ENCODE results near the gene ADAM23.

Gene ADAM23

DNA sequence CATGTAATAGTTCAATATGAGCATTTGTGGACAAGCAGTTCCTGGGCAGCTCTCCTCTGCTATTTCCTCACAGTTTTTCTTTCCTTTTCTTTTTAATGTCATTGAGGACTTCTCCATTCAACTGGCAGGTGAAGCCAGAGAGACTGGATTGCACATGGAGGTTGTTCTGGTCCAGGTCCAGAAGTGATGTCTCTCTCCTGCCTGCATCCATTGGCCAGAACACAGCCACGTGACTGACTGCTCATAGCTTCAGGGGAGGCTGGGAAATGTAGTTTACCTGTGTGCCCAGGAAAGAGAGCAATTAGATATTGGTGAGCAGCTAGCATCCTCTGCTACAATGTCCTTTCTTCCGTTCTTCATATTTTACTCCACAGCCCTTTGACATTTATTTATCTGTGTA, 20.2 kb upstream of the ADAM23 start:
- no CpG with 5 or more reads among the region's 2 CpGs for WGBS (ENCODE audit: insufficient coverage, insufficient read length)
- no peaks in the 10 kb centered on the region for H3K27me3 ChIP-seq (ENCODE audit: control insufficient read depth, insufficient read depth, low read length)
- no peaks in the 10 kb centered on the region for H3K36me3 ChIP-seq (ENCODE audit: control insufficient read depth, insufficient read depth, low read length)
- H3K27ac ChIP-seq (ENCODE audit: low read length): no peak overlapping the region
- no peak for DNase-seq (ENCODE audit: low read depth, low spot score)
- H3K4me1 ChIP-seq (ENCODE audit: control insufficient read depth, insufficient read depth, low read length): no peaks in the 10 kb centered on the region
- no peak overlapping the region for H3K4me3 ChIP-seq (ENCODE audit: low read length)
- no peaks in the 10 kb centered on the region for H3K9me3 ChIP-seq (ENCODE audit: control insufficient read depth, insufficient read depth, low read length)

DNA sequence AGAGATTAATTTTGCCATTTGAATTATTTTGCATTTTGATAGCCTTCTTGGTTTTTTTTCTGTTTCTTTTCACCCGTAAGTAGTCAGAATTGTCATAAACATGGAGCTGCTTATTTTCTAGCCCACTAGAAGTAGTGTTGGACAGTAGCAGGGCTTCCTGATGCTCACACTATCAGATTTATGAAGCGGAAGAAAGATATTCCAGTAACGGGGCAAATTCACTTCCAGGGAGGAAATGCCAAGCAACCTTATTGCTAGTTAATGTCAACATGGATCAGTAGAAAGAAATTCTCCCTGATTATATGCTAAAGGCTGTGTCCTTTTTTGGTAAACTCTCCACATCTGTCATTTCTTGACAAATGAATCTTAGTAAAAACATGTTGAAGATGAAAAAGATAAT, 19.2 kb upstream of the ADAM23 start:
- DNase-seq (ENCODE audit: low read depth, low spot score): no peak
- Histone ChIP-seq H3K27ac (ENCODE audit: low read length) (no peak overlapping the region), H3K9me3 (ENCODE audit: control insufficient read depth, insufficient read depth, low read length) (no peaks in the 10 kb centered on the region), H3K4me1 (ENCODE audit: control insufficient read depth, insufficient read depth, low read length) (no peaks in the 10 kb centered on the region), H3K4me3 (ENCODE audit: low read length) (no peak overlapping the region), H3K36me3 (ENCODE audit: control insufficient read depth, insufficient read depth, low read length) (no peaks in the 10 kb centered on the region), H3K27me3 (ENCODE audit: control insufficient read depth, insufficient read depth, low read length) (no peaks in the 10 kb centered on the region)
- no CpG with 5 or more reads among the region's 3 CpGs for WGBS (ENCODE audit: insufficient coverage, insufficient read length)

DNA sequence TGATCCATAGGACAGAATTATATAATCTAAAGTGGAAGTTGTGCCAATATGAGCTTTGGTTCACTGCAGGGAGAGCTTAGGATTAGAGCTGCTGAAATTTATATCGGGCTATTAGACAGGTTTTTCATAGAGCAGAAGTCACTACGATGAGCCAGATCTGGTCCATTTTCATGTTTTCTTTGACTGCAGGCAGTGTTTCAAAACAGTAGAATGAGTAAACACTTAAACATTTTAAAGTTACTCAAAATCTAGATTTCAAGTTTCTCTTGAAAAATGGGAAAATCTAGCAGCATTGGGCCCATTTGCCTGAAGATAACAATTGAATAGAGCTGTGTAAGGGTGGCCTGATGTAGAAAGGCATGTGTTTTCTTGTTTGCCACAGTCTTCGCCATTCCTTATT, 14.5 kb upstream of the ADAM23 start:
- WGBS (ENCODE audit: insufficient coverage, insufficient read length): no CpG with 5 or more reads among the region's 3 CpGs
- Histone ChIP-seq H3K27me3 (ENCODE audit: control insufficient read depth, insufficient read depth, low read length) (no peaks in the 10 kb centered on the region), H3K4me3 (ENCODE audit: low read length) (no peak overlapping the region), H3K36me3 (ENCODE audit: control insufficient read depth, insufficient read depth, low read length) (no peaks in the 10 kb centered on the region), H3K4me1 (ENCODE audit: control insufficient read depth, insufficient read depth, low read length) (no peaks in the 10 kb centered on the region; the same call in 1 of the 2 replicates), H3K9me3 (ENCODE audit: control insufficient read depth, insufficient read depth, low read length) (no peaks in the 10 kb centered on the region), H3K27ac (ENCODE audit: low read length) (no peak overlapping the region)
- DNase-seq (ENCODE audit: low read depth, low spot score): no peak

DNA sequence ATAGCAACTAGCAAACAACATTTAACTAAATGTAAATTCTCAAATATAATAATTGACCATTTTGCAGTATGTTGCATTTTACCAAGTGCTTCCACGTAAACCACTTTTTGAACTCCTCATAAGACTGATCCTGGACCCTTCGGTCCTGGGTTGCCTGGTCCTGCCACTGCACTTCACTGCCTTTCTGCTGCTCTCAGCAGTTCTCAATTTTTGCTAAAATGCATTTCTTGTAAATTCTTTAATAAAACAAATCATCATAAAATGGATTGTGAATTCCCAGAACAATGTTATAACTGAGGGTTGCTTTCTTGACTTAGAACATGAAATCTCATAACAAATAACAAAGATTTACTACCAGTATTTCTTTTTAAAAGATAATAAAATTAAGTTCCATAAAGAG, 12.9 kb upstream of the ADAM23 start:
- DNase-seq (ENCODE audit: low read depth, low spot score): no peak
- no peak overlapping the region for H3K27ac ChIP-seq (ENCODE audit: low read length)
- no peaks in the 10 kb centered on the region; the same call in 1 of the 2 replicates for H3K4me1 ChIP-seq (ENCODE audit: control insufficient read depth, insufficient read depth, low read length)
- no peak overlapping the region for H3K4me3 ChIP-seq (ENCODE audit: low read length)
- no peaks in the 10 kb centered on the region for H3K9me3 ChIP-seq (ENCODE audit: control insufficient read depth, insufficient read depth, low read length)
- no CpG with 5 or more reads among the region's 2 CpGs for WGBS (ENCODE audit: insufficient coverage, insufficient read length)
- H3K27me3 ChIP-seq (ENCODE audit: control insufficient read depth, insufficient read depth, low read length): no peaks in the 10 kb centered on the region
- H3K36me3 ChIP-seq (ENCODE audit: control insufficient read depth, insufficient read depth, low read length): no peaks in the 10 kb centered on the region

DNA sequence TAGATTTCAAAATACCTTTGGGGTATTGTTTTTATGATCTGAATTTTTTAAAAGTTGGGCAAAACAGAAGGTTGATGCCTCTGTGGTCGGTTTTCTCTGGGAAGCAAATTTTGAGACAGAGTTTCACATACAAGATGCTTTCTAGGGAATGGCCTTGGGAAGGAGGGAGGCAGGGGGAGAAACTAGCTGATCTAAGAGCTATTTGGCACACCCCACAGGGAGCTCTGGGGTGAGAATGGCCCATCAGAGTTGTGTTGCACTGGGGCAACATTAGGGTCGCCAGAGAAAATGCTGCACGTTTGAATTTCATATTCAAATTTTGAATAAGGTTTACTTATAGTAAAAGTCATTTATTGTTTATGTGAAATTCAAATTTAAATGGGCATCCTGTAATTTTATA, 11.9 kb upstream of the ADAM23 start:
- Histone ChIP-seq H3K27ac (ENCODE audit: low read length) (no peak overlapping the region), H3K4me1 (ENCODE audit: control insufficient read depth, insufficient read depth, low read length) (no peaks in the 10 kb centered on the region; the same call in 1 of the 2 replicates), H3K27me3 (ENCODE audit: control insufficient read depth, insufficient read depth, low read length) (no peaks in the 10 kb centered on the region), H3K9me3 (ENCODE audit: control insufficient read depth, insufficient read depth, low read length) (no peaks in the 10 kb centered on the region), H3K4me3 (ENCODE audit: low read length) (no peak overlapping the region), H3K36me3 (ENCODE audit: control insufficient read depth, insufficient read depth, low read length) (no peaks in the 10 kb centered on the region)
- DNase-seq (ENCODE audit: low read depth, low spot score): no peak
- WGBS (ENCODE audit: insufficient coverage, insufficient read length): no CpG with 5 or more reads among the region's 3 CpGs

DNA sequence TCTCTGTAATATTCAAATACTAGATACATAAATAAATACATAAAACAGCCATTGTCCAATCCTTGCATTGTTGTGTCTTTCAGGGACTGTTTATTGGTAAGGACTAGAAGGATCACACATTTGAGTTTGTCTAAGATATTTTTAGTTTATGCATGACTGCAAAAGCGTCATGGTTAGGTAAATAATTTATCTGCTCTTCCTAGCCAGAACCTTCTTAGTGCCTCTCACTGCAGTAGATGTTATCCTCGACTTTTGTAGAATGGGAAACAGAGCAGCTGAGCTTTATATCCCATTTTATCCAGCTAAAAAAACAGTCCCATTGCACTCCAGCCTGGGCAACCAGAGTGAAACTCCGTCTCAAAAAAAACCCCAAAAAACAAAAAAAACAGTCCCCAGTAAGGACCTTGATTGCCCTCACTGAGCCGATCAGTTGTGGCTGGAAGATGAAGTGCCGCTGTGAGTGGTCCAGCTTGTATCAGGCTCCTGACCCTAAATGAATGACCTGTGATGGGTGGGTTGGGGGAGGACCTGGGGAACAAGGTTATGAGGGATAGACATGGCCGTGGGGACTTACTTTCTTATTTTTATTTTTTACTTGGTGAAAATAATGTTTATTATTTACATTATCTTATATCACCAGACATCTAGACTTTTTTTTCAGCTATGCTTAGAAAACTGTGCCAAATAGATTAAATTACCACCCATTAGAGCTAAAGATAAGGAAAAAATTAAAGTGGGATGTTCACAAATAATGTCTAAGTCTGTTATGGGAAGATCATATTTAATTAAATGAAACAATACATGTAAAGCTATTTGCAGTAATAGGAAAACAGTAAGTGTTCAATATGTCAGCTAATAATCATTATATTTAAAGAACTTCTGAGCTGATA, 10.9 kb upstream of the ADAM23 start:
- Histone ChIP-seq H3K36me3 (ENCODE audit: control insufficient read depth, insufficient read depth, low read length) (no peaks in the 10 kb centered on the region), H3K9me3 (ENCODE audit: control insufficient read depth, insufficient read depth, low read length) (no peaks in the 10 kb centered on the region), H3K4me3 (ENCODE audit: low read length) (no peak overlapping the region), H3K4me1 (ENCODE audit: control insufficient read depth, insufficient read depth, low read length) (no peaks in the 10 kb centered on the region; the same call in 1 of the 2 replicates), H3K27me3 (ENCODE audit: control insufficient read depth, insufficient read depth, low read length) (no peaks in the 10 kb centered on the region), H3K27ac (ENCODE audit: low read length) (no peak overlapping the region)
- WGBS (ENCODE audit: insufficient coverage, insufficient read length): no CpG with 5 or more reads among the region's 6 CpGs
- no peak for DNase-seq (ENCODE audit: low read depth, low spot score)

DNA sequence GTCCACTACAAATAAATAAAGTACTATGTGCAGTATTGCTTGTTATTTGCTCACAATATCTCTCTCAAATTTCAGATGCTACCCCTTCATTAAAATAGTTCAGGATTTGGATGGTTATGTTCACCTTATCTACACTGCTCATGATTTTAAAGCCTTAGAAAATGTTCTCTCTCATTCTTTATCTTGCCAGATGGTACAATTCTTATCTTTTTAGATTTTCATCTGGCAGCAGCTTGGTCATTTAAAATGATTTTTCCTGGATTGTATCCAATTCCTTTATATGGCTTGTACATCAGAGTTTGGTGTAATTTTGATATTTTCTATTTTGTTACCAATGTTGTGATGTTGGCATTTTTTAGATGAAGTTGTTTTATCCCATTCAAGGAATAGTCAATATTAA, 10.1 kb upstream of the ADAM23 start:
- Histone ChIP-seq H3K36me3 (ENCODE audit: control insufficient read depth, insufficient read depth, low read length) (no peaks in the 10 kb centered on the region), H3K27ac (ENCODE audit: low read length) (no peak overlapping the region), H3K4me1 (ENCODE audit: control insufficient read depth, insufficient read depth, low read length) (no peaks in the 10 kb centered on the region; the same call in 1 of the 2 replicates), H3K4me3 (ENCODE audit: low read length) (no peak overlapping the region), H3K9me3 (ENCODE audit: control insufficient read depth, insufficient read depth, low read length) (no peaks in the 10 kb centered on the region), H3K27me3 (ENCODE audit: control insufficient read depth, insufficient read depth, low read length) (no peaks in the 10 kb centered on the region)
- no peak for DNase-seq (ENCODE audit: low read depth, low spot score)

DNA sequence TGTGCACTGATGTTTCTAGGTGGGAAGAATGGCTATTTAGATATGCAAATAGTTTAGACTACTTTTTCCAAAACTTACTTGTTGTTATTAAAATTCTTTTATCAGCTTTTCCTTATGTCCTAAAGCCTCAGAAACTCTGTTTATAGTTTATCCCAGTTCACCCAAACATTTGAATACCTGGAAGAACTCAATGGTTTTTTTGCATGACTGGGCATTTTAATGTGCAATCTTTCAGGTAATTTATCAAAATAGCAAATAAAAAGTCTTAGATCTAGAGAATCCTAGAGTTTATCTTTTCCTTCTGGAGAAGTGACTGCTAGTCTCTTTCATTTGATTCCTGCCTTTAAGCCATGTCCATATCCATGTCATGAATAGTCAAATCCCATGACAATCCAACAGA, 9.6 kb upstream of the ADAM23 start:
- H3K27me3 ChIP-seq (ENCODE audit: control insufficient read depth, insufficient read depth, low read length): no peaks in the 10 kb centered on the region
- H3K27ac ChIP-seq (ENCODE audit: low read length): no peak overlapping the region
- no peaks in the 10 kb centered on the region for H3K9me3 ChIP-seq (ENCODE audit: control insufficient read depth, insufficient read depth, low read length)
- H3K36me3 ChIP-seq (ENCODE audit: control insufficient read depth, insufficient read depth, low read length): no peaks in the 10 kb centered on the region
- H3K4me1 ChIP-seq (ENCODE audit: control insufficient read depth, insufficient read depth, low read length): no peaks in the 10 kb centered on the region; the same call in none of the 2 replicates
- no peak for DNase-seq (ENCODE audit: low read depth, low spot score)
- H3K4me3 ChIP-seq (ENCODE audit: low read length): no peak overlapping the region

DNA sequence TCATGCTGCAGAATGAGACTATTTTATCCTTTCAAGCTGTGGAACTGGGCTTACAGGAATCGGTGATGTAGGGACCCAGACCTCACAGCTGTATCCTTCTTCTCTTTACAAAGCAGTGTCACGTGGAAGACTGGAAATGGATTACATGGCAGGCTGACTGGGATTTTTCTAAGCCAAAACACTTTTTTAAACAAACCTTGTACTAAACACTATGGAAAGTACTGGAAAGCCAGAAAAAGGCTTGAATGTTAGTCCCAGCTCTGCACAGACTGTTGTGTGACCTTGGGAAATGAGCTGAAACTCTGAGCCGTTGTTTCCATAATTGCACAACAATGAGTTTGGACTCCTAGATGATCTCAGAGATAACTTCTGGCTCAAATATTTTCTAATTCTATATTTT, 7.6 kb upstream of the ADAM23 start:
- Histone ChIP-seq H3K27me3 (ENCODE audit: control insufficient read depth, insufficient read depth, low read length) (no peaks in the 10 kb centered on the region), H3K36me3 (ENCODE audit: control insufficient read depth, insufficient read depth, low read length) (no peaks in the 10 kb centered on the region), H3K9me3 (ENCODE audit: control insufficient read depth, insufficient read depth, low read length) (no peaks in the 10 kb centered on the region), H3K4me3 (ENCODE audit: low read length) (no peak overlapping the region), H3K27ac (ENCODE audit: low read length) (no peak overlapping the region), H3K4me1 (ENCODE audit: control insufficient read depth, insufficient read depth, low read length) (no peaks in the 10 kb centered on the region; the same call in 1 of the 2 replicates)
- DNase-seq (ENCODE audit: low read depth, low spot score): no peak
- WGBS (ENCODE audit: insufficient coverage, insufficient read length): no CpG with 5 or more reads among the region's 3 CpGs

DNA sequence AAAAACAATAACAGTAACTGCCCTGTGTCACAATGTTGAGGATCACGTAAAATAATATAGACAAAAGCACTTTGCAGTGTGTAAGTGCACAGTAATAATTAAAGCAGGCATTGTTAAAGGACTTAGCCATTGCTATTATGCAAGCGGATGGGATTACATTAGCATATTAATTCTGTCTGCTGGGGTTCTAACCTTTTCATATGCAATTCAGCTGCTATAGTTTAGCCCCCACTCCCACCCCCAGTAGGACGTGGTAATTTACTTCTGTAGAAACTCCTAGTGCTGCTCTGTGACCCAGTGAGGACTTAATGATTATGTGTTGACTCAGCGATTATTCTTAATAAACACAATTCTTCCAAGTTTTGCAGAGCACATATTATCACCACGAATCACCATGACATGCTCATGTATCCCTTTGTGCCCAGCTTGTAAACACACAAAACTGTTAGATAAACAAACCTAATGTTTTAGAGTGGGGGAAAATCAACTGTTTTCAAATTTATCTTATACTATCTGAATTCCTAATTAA, 5.1 kb upstream of the ADAM23 start:
- H3K27me3 ChIP-seq (ENCODE audit: control insufficient read depth, insufficient read depth, low read length): peaks cover 1% of the 10 kb centered on the region; the same call in 1 of the 2 replicates
- no peak for DNase-seq (ENCODE audit: low read depth, low spot score)
- WGBS (ENCODE audit: insufficient coverage, insufficient read length): no CpG with 5 or more reads among the region's 5 CpGs

DNA sequence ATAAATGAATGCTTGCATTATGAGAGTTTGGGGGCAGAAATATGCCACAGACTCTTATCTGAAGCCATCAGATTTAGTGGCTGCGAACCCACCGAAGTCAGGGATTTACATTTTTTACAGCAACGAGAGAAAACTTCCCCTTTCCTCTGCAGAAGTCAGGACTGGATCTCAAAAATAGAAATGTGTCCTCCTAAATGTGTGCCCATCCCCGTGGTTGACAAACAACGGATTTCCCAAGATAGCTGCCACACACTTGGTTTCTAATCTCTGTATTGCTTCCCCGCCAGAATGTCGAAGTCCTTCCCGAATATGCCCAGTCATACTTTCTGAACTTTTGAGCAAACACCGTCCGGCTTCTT, 879 bp upstream of the ADAM23 start:
- Histone ChIP-seq H3K9me3 (ENCODE audit: control insufficient read depth, insufficient read depth, low read length) (no peaks in the 10 kb centered on the region), H3K4me3 (ENCODE audit: low read length) (no peak overlapping the region), H3K36me3 (ENCODE audit: control insufficient read depth, insufficient read depth, low read length) (no peaks in the 10 kb centered on the region), H3K27ac (ENCODE audit: low read length) (no peak overlapping the region), H3K27me3 (ENCODE audit: control insufficient read depth, insufficient read depth, low read length) (peaks cover 5% of the 10 kb centered on the region; the same call in 1 of the 2 replicates), H3K4me1 (ENCODE audit: control insufficient read depth, insufficient read depth, low read length) (no peaks in the 10 kb centered on the region; the same call in 1 of the 2 replicates)
- no CpG with 5 or more reads among the region's 10 CpGs for WGBS (ENCODE audit: insufficient coverage, insufficient read length)
- no peak for DNase-seq (ENCODE audit: low read depth, low spot score)

More for the DNA sequence above, 5.1 kb upstream of the ADAM23 start:
- H3K4me1 ChIP-seq (ENCODE audit: control insufficient read depth, insufficient read depth, low read length): no peaks in the 10 kb centered on the region; the same call in 1 of the 2 replicates
- H3K4me3 ChIP-seq (ENCODE audit: low read length): no peak overlapping the region
- H3K9me3 ChIP-seq (ENCODE audit: control insufficient read depth, insufficient read depth, low read length): no peaks in the 10 kb centered on the region
- H3K27ac ChIP-seq (ENCODE audit: low read length): no peak overlapping the region
- H3K36me3 ChIP-seq (ENCODE audit: control insufficient read depth, insufficient read depth, low read length): no peaks in the 10 kb centered on the region

Measured in iPS DF 6.9 (cell line).